ENCODE measurements around the gene RND3.

The RND3 gene

GRCh38 chr2:150477347-150477746 lies 10.1 kb downstream of the RND3 start:
- Histone ChIP-seq H3K9me3 (ENCODE audit: low read length) (peaks cover 1% of the 10 kb centered on the region), H3K4me3 (ENCODE audit: low read length) (no peak overlapping the region), H3K36me3 (ENCODE audit: insufficient read depth, low read length) (peaks cover 84% of the 10 kb centered on the region), H3K27me3 (ENCODE audit: insufficient read depth, low read length) (no peaks in the 10 kb centered on the region), H2AFZ (ENCODE audit: low read depth, low read length) (no peak overlapping the region), H3K4me1 (ENCODE audit: insufficient read depth, low read length) (peaks cover 52% of the 10 kb centered on the region)

GRCh38 chr2:150476809-150477302 lies 10.6 kb downstream of the RND3 start:
- Histone ChIP-seq H3K4me1 (ENCODE audit: insufficient read depth, low read length) (peaks cover 52% of the 10 kb centered on the region), H2AFZ (ENCODE audit: low read depth, low read length) (no peak overlapping the region), H3K36me3 (ENCODE audit: insufficient read depth, low read length) (peaks cover 85% of the 10 kb centered on the region), H3K27me3 (ENCODE audit: insufficient read depth, low read length) (no peaks in the 10 kb centered on the region), H3K4me3 (ENCODE audit: low read length) (no peak overlapping the region), H3K9me3 (ENCODE audit: low read length) (peaks cover 1% of the 10 kb centered on the region)

- H3K27me3 ChIP-seq (ENCODE audit: insufficient read depth, low read length), result no peaks in the 10 kb centered on the region
- H2AFZ ChIP-seq (ENCODE audit: low read depth, low read length), result no peak overlapping the region
- peaks cover 85% of the 10 kb centered on the region for H3K36me3 ChIP-seq (ENCODE audit: insufficient read depth, low read length)
- peaks cover 49% of the 10 kb centered on the region for H3K4me1 ChIP-seq (ENCODE audit: insufficient read depth, low read length)
- peaks cover 1% of the 10 kb centered on the region for H3K9me3 ChIP-seq (ENCODE audit: low read length)
- H3K4me3 ChIP-seq (ENCODE audit: low read length), result no peak overlapping the region
Observed at GRCh38 chr2:150476286-150476685, 11.2 kb downstream of the RND3 start.

GRCh38 chr2:150475479-150476250 lies 11.8 kb downstream of the RND3 start:
- peaks cover 1% of the 10 kb centered on the region for H3K9me3 ChIP-seq (ENCODE audit: low read length)
- peaks cover 43% of the 10 kb centered on the region for H3K4me1 ChIP-seq (ENCODE audit: insufficient read depth, low read length)
- H3K36me3 ChIP-seq (ENCODE audit: insufficient read depth, low read length), result peaks cover 85% of the 10 kb centered on the region
- no peak overlapping the region for H3K4me3 ChIP-seq (ENCODE audit: low read length)
- no peaks in the 10 kb centered on the region for H3K27me3 ChIP-seq (ENCODE audit: insufficient read depth, low read length)
- H2AFZ ChIP-seq (ENCODE audit: low read depth, low read length), result no peak overlapping the region

- Histone ChIP-seq H3K4me3 (ENCODE audit: low read length) (no peak overlapping the region), H3K36me3 (ENCODE audit: insufficient read depth, low read length) (peaks cover 87% of the 10 kb centered on the region), H3K4me1 (ENCODE audit: insufficient read depth, low read length) (peaks cover 46% of the 10 kb centered on the region), H2AFZ (ENCODE audit: low read depth, low read length) (no peak overlapping the region), H3K9me3 (ENCODE audit: low read length) (peaks cover 1% of the 10 kb centered on the region), H3K27me3 (ENCODE audit: insufficient read depth, low read length) (no peaks in the 10 kb centered on the region)
Observed at GRCh38 chr2:150474326-150475074, 13.0 kb downstream of the RND3 start.

GRCh38 chr2:150473767-150474166 lies 13.7 kb downstream of the RND3 start:
- Histone ChIP-seq H2AFZ (ENCODE audit: low read depth, low read length) (no peak overlapping the region), H3K4me3 (ENCODE audit: low read length) (no peak overlapping the region), H3K27me3 (ENCODE audit: insufficient read depth, low read length) (no peaks in the 10 kb centered on the region), H3K4me1 (ENCODE audit: insufficient read depth, low read length) (peaks cover 38% of the 10 kb centered on the region), H3K9me3 (ENCODE audit: low read length) (peaks cover 1% of the 10 kb centered on the region), H3K36me3 (ENCODE audit: insufficient read depth, low read length) (peaks cover 90% of the 10 kb centered on the region)

- Histone ChIP-seq H3K4me3 (ENCODE audit: low read length) (no peak overlapping the region), H3K4me1 (ENCODE audit: insufficient read depth, low read length) (peaks cover 27% of the 10 kb centered on the region), H2AFZ (ENCODE audit: low read depth, low read length) (no peak overlapping the region), H3K36me3 (ENCODE audit: insufficient read depth, low read length) (peaks cover 99% of the 10 kb centered on the region), H3K27me3 (ENCODE audit: insufficient read depth, low read length) (no peaks in the 10 kb centered on the region), H3K9me3 (ENCODE audit: low read length) (peaks cover 1% of the 10 kb centered on the region)
Observed at GRCh38 chr2:150472511-150472899, 15.0 kb downstream of the RND3 start.

GRCh38 chr2:150471813-150472510 lies 15.5 kb downstream of the RND3 start:
- Histone ChIP-seq H3K9me3 (ENCODE audit: low read length) (peaks cover 1% of the 10 kb centered on the region), H3K4me3 (ENCODE audit: low read length) (no peak overlapping the region), H3K27me3 (ENCODE audit: insufficient read depth, low read length) (no peaks in the 10 kb centered on the region), H3K36me3 (ENCODE audit: insufficient read depth, low read length) (peaks cover 99% of the 10 kb centered on the region), H2AFZ (ENCODE audit: low read depth, low read length) (no peak overlapping the region), H3K4me1 (ENCODE audit: insufficient read depth, low read length) (peaks cover 21% of the 10 kb centered on the region)

- H3K36me3 ChIP-seq (ENCODE audit: insufficient read depth, low read length), result peaks cover 84% of the 10 kb centered on the region
- no peak overlapping the region for H3K4me3 ChIP-seq (ENCODE audit: low read length)
- peaks cover 1% of the 10 kb centered on the region for H3K9me3 ChIP-seq (ENCODE audit: low read length)
- no peak overlapping the region for H2AFZ ChIP-seq (ENCODE audit: low read depth, low read length)
- peaks cover 12% of the 10 kb centered on the region for H3K4me1 ChIP-seq (ENCODE audit: insufficient read depth, low read length)
- H3K27me3 ChIP-seq (ENCODE audit: insufficient read depth, low read length), result no peaks in the 10 kb centered on the region
Observed at GRCh38 chr2:150470435-150470834, 17.0 kb downstream of the RND3 start.

- Histone ChIP-seq H3K9me3 (ENCODE audit: low read length) (peaks cover 1% of the 10 kb centered on the region), H2AFZ (ENCODE audit: low read depth, low read length) (no peak overlapping the region), H3K4me1 (ENCODE audit: insufficient read depth, low read length) (peaks cover 12% of the 10 kb centered on the region), H3K27me3 (ENCODE audit: insufficient read depth, low read length) (no peaks in the 10 kb centered on the region), H3K4me3 (ENCODE audit: low read length) (no peak overlapping the region), H3K36me3 (ENCODE audit: insufficient read depth, low read length) (peaks cover 77% of the 10 kb centered on the region)
Observed at GRCh38 chr2:150469706-150470274, 17.7 kb downstream of the RND3 start.

- peaks cover 64% of the 10 kb centered on the region for H3K36me3 ChIP-seq (ENCODE audit: insufficient read depth, low read length)
- H3K4me3 ChIP-seq (ENCODE audit: low read length), result no peak overlapping the region
- H2AFZ ChIP-seq (ENCODE audit: low read depth, low read length), result no peak overlapping the region
- H3K4me1 ChIP-seq (ENCODE audit: insufficient read depth, low read length), result peaks cover 7% of the 10 kb centered on the region
- no peaks in the 10 kb centered on the region for H3K27me3 ChIP-seq (ENCODE audit: insufficient read depth, low read length)
- peaks cover 1% of the 10 kb centered on the region for H3K9me3 ChIP-seq (ENCODE audit: low read length)
Observed at GRCh38 chr2:150468350-150468960, 19.0 kb downstream of the RND3 start.

GRCh38 chr2:150467621-150467963 lies 19.9 kb downstream of the RND3 start:
- no peak overlapping the region for H3K4me3 ChIP-seq (ENCODE audit: low read length)
- no peaks in the 10 kb centered on the region for H3K9me3 ChIP-seq (ENCODE audit: low read length)
- no peaks in the 10 kb centered on the region for H3K27me3 ChIP-seq (ENCODE audit: insufficient read depth, low read length)
- peaks cover 55% of the 10 kb centered on the region for H3K36me3 ChIP-seq (ENCODE audit: insufficient read depth, low read length)
- no peak overlapping the region for H2AFZ ChIP-seq (ENCODE audit: low read depth, low read length)
- peaks cover 7% of the 10 kb centered on the region for H3K4me1 ChIP-seq (ENCODE audit: insufficient read depth, low read length)
